WTC11 (cell line): ENCODE results near the gene TTLL10. TPM values are rescaled to one million over a fixed set of nuclear protein-coding genes. Genes with fewer than 3 reads are reported as not detected.

Source experiments
- ATAC-seq: fragments of 200-7000 bp; cut with Tn5 transposase; 2 replicates; pipeline ENCODE4 v1.10.0; 2021; ENCODE audit warnings: mild to moderate bottlenecking, moderate library complexity
- CTCF ChIA-PET: fragments of 300-600 bp; sonication (Branson Sonifier 250); formaldehyde crosslinking; loops from one replicate; lab custom pipeline; 2021; ENCODE audit warnings: antibody characterized with exemption; lab: Charles Lee
- POLR2A ChIA-PET: fragments of 350-600 bp; sonication (Branson Sonifier 250); formaldehyde crosslinking; loops from one replicate; lab custom pipeline; 2021; ENCODE audit warnings: antibody characterized with exemption; lab: Charles Lee
- DNase-seq: peaks from one replicate; pipeline ENCODE4 v3.0.0; 2021; ENCODE audit warnings: low spot score
- H3K27ac Mint-ChIP-seq: 2 replicates; pipeline ENCODE4 v1.8.0; 2021; ENCODE audit warnings: mixed read lengths
- H3K27me3 Mint-ChIP-seq: 2 replicates; pipeline ENCODE4 v1.8.0; 2021; ENCODE audit warnings: low read depth, mild to moderate bottlenecking, moderate library complexity, mixed read lengths
- H3K36me3 Mint-ChIP-seq: 2 replicates; pipeline ENCODE4 v1.8.0; 2021; ENCODE audit warnings: mixed read lengths
- H3K4me1 Mint-ChIP-seq: 2 replicates; pipeline ENCODE4 v1.8.0; 2022; ENCODE audit warnings: mixed read lengths
- H3K4me3 Mint-ChIP-seq: 2 replicates; pipeline ENCODE4 v1.8.0; 2021; ENCODE audit warnings: mild to moderate bottlenecking, moderate library complexity, mixed read lengths
- H3K9me3 Mint-ChIP-seq: 2 replicates; pipeline ENCODE4 v1.8.0; 2021; ENCODE audit warnings: mixed read lengths
- CBFB ChIP-seq: sonication (generic); formaldehyde crosslinking; IDR thresholded peaks from 2 replicates; pipeline ENCODE4 v1.8.1; 2022; ENCODE audit warnings: mild to moderate bottlenecking, low read depth, missing genetic modification reagents
- EMX1 ChIP-seq: fragments of 250-450 bp; sonication (Bioruptor Pico); IDR thresholded peaks from 2 replicates; pipeline ENCODE4 v1.8.0; 2021; ENCODE audit warnings: mild to moderate bottlenecking
- FOXP1 ChIP-seq: sonication (generic); formaldehyde crosslinking; IDR thresholded peaks from 2 replicates; pipeline ENCODE4 v1.8.0; 2022; ENCODE audit warnings: missing genetic modification reagents, mild to moderate bottlenecking, moderate library complexity, borderline replicate concordance
- JUN ChIP-seq: sonication (generic); formaldehyde crosslinking; IDR thresholded peaks from 2 replicates; pipeline ENCODE4 v1.8.0; 2023; ENCODE audit warnings: mild to moderate bottlenecking, missing genetic modification reagents
- KAT7 ChIP-seq: sonication (generic); formaldehyde crosslinking; IDR thresholded peaks from 2 replicates; pipeline ENCODE4 v1.8.1; 2023; ENCODE audit warnings: missing genetic modification reagents, mild to moderate bottlenecking, borderline replicate concordance
- NR1H2 ChIP-seq: sonication (generic); formaldehyde crosslinking; IDR thresholded peaks from 2 replicates; pipeline ENCODE4 v1.9.0; 2021; ENCODE audit warnings: mild to moderate bottlenecking, moderate library complexity, missing genetic modification reagents
- NR2C2 ChIP-seq: sonication (generic); formaldehyde crosslinking; IDR thresholded peaks from 2 replicates; pipeline ENCODE4 v1.8.0; 2022; ENCODE audit warnings: mild to moderate bottlenecking, missing genetic modification reagents
- NR3C1 ChIP-seq: sonication (generic); formaldehyde crosslinking; conservative IDR thresholded peaks from 2 replicates; pipeline ENCODE4 v1.8.1; 2023; ENCODE audit warnings: low read depth, mild to moderate bottlenecking, missing genetic modification reagents
- SP1 ChIP-seq: sonication (generic); formaldehyde crosslinking; conservative IDR thresholded peaks from 2 replicates; pipeline ENCODE4 v1.8.1; 2022; ENCODE audit warnings: missing genetic modification reagents
- TP53 ChIP-seq: sonication (generic); formaldehyde crosslinking; IDR thresholded peaks from 2 replicates; pipeline ENCODE4 v1.8.1; 2023; ENCODE audit warnings: mild to moderate bottlenecking, missing genetic modification reagents
- ZBTB21 ChIP-seq: sonication (generic); formaldehyde crosslinking; IDR thresholded peaks from 2 replicates; pipeline ENCODE4 v1.8.1; 2023; ENCODE audit warnings: mild to moderate bottlenecking, missing genetic modification reagents, borderline replicate concordance
- ZNF423 ChIP-seq: fragments of 250-450 bp; sonication (Bioruptor Pico); IDR thresholded peaks from 2 replicates; pipeline ENCODE4 v2.1.2; 2022; ENCODE audit warnings: mild to moderate bottlenecking, moderate library complexity
- ZNF671 ChIP-seq: fragments of 250-450 bp; sonication (Bioruptor Pico); IDR thresholded peaks from 2 replicates; pipeline ENCODE4 v1.8.0; 2021; ENCODE audit warnings: mild to moderate bottlenecking
- total RNA-seq: library from RNA; stranded (reverse); gene quantifications from 3 replicates; pipeline ENCODE4 v1.2.3, GENCODE V29; 2021
- TF ChIP-seq, protein P1 (sequence below): fragments of 250-450 bp; sonication (Bioruptor Pico); conservative IDR thresholded peaks from 2 replicates; pipeline ENCODE4 v1.9.0; 2021; ENCODE audit warnings: mild to moderate bottlenecking
- TF ChIP-seq, protein P2 (sequence below): sonication (generic); formaldehyde crosslinking; IDR thresholded peaks from 2 replicates; pipeline ENCODE4 v1.8.0; 2023; ENCODE audit warnings: mild to moderate bottlenecking, missing genetic modification reagents
- TF ChIP-seq, protein P3 (sequence below): sonication (generic); formaldehyde crosslinking; conservative IDR thresholded peaks from 2 replicates; pipeline ENCODE4 v1.8.1; 2022; ENCODE audit warnings: mild to moderate bottlenecking, missing genetic modification reagents
- TF ChIP-seq, protein P4 (sequence below): sonication (generic); formaldehyde crosslinking; IDR thresholded peaks from 2 replicates; pipeline ENCODE4 v1.8.1; 2023; ENCODE audit warnings: mild to moderate bottlenecking, moderate library complexity, missing genetic modification reagents
- TF ChIP-seq, protein P5 (sequence below): sonication (generic); formaldehyde crosslinking; IDR thresholded peaks from 2 replicates; pipeline ENCODE4 v1.8.1; 2023; ENCODE audit warnings: mild to moderate bottlenecking, missing genetic modification reagents, moderate library complexity
- TF ChIP-seq, protein P6 (sequence below): fragments of 250-450 bp; sonication (Bioruptor Pico); IDR thresholded peaks from 2 replicates; pipeline ENCODE4 v1.8.0; 2021; ENCODE audit warnings: mild to moderate bottlenecking
- TF ChIP-seq, protein P7 (sequence below): sonication (generic); formaldehyde crosslinking; IDR thresholded peaks from 2 replicates; pipeline ENCODE4 v1.8.0; 2022; ENCODE audit warnings: mild to moderate bottlenecking, missing genetic modification reagents
- TF ChIP-seq, protein P8 (sequence below): sonication (generic); formaldehyde crosslinking; IDR thresholded peaks from 2 replicates; pipeline ENCODE4 v1.8.1; 2023; ENCODE audit warnings: mild to moderate bottlenecking, missing genetic modification reagents

TTLL10 gene
- total RNA-seq, 1 experiment from 2014 or later: 1.1 TPM

DNA sequence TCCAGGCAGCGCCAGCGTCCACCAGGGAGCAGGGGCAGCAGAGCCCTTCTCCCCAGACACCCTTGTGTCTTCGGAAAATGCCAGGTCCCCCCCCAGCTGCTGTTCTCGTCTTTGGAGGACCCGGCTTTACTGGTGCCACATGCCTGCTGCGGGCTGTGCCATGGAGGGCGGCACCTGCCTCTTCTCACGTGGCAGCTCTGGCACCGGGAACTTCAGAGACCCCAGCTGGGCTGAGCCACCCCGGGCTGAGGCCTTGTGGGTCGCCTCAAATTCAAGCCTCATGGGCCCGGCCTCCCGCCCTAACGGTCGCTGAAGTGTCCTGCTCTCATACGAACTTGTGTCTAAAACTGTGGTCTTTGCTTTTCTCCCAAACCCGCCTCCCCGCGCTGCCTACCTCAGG, 30.8 kb upstream of the TTLL10 start (continued):
- TF ChIP-seq, protein P1, sequence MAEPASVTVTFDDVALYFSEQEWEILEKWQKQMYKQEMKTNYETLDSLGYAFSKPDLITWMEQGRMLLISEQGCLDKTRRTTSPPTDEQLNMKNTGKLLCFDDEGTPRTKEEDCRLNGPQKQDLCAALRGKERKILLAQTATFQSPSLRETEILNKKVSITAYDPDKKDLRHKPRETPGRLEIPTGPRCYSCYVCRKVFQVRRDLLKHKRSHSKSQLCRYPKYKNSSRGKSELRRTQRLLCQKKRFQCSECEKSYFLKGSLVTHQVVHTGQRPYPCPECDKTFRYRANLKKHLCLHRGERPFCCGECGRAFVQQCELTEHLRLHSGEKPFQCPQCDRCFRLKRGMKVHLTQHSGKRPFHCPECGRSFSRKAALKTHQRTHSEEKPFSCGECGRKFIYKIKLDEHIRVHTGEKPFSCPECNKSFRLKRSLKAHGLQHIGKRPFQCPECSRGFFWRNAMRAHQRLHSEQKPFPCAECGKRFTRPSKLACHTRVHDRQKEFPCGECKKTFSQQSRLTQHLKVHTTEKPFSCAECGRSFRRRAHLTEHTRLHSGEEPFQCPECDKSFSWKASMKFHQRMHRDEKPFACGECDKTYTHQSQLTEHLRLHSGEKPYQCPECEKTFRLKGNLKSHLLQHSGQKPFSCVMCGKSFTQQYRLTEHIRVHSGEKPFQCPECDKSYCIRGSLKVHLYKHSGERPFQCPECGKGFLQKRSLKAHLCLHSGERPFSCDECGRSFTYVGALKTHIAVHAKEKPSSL: no peak
- TF ChIP-seq FOXP1 (CRISPR knock-in tag): no peak
- TF ChIP-seq, protein P2, sequence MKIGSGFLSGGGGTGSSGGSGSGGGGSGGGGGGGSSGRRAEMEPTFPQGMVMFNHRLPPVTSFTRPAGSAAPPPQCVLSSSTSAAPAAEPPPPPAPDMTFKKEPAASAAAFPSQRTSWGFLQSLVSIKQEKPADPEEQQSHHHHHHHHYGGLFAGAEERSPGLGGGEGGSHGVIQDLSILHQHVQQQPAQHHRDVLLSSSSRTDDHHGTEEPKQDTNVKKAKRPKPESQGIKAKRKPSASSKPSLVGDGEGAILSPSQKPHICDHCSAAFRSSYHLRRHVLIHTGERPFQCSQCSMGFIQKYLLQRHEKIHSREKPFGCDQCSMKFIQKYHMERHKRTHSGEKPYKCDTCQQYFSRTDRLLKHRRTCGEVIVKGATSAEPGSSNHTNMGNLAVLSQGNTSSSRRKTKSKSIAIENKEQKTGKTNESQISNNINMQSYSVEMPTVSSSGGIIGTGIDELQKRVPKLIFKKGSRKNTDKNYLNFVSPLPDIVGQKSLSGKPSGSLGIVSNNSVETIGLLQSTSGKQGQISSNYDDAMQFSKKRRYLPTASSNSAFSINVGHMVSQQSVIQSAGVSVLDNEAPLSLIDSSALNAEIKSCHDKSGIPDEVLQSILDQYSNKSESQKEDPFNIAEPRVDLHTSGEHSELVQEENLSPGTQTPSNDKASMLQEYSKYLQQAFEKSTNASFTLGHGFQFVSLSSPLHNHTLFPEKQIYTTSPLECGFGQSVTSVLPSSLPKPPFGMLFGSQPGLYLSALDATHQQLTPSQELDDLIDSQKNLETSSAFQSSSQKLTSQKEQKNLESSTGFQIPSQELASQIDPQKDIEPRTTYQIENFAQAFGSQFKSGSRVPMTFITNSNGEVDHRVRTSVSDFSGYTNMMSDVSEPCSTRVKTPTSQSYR: no peak

DNA sequence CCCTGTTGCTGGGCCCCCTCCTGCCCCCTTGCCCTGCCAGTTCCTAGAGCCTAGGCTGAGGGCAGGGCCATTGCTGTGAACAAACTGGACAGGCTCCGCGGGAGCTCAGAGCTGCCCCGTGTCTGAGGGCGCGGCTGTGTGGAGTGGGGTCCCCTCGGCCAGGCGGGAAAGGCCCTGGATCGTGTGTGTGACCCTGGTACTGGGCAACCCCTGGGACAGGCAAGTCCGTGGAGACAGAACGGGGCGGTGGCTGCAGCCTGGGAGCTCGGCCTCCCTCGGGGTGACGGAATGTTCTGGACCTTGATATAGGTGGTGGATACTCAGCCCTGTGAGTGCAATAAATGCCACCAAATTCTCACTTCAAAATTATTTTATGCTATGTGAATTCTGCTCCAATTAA, 30.0 kb upstream of the TTLL10 start:
- CTCF ChIA-PET: interaction anchor here (1.4 kb wide), 1 partner anchor 30 kb away, joined by 3 read pairs; the partner anchor contains the start of gene TTLL10
- peaks cover 6% of the 10 kb centered on the region; the same call in 1 of the 2 replicates for H3K4me1 Mint-ChIP-seq
- H3K27me3 Mint-ChIP-seq: no peaks in the 10 kb centered on the region; the same call in 1 of the 2 replicates
- no peak for ATAC-seq
- POLR2A ChIA-PET: no interaction called here
- H3K27ac Mint-ChIP-seq: no peak overlapping the region
- no peaks in the 10 kb centered on the region for H3K36me3 Mint-ChIP-seq
- no peaks in the 10 kb centered on the region for H3K9me3 Mint-ChIP-seq
- DNase-seq: no peak
- H3K4me3 Mint-ChIP-seq: no peak overlapping the region
- TF ChIP-seq, protein P3, sequence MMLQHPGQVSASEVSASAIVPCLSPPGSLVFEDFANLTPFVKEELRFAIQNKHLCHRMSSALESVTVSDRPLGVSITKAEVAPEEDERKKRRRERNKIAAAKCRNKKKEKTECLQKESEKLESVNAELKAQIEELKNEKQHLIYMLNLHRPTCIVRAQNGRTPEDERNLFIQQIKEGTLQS (CRISPR knock-in tag): no peak
- TF ChIP-seq EMX1 (CRISPR knock-in tag): no peak
- TF ChIP-seq TP53: no peak
- TF ChIP-seq CBFB (CRISPR knock-in tag): no peak
- TF ChIP-seq NR1H2: no peak
- TF ChIP-seq ZBTB21 (CRISPR knock-in tag): no peak
- TF ChIP-seq JUN (CRISPR knock-in tag): no peak
- TF ChIP-seq NR2C2 (CRISPR knock-in tag): no peak
- TF ChIP-seq, protein P4, sequence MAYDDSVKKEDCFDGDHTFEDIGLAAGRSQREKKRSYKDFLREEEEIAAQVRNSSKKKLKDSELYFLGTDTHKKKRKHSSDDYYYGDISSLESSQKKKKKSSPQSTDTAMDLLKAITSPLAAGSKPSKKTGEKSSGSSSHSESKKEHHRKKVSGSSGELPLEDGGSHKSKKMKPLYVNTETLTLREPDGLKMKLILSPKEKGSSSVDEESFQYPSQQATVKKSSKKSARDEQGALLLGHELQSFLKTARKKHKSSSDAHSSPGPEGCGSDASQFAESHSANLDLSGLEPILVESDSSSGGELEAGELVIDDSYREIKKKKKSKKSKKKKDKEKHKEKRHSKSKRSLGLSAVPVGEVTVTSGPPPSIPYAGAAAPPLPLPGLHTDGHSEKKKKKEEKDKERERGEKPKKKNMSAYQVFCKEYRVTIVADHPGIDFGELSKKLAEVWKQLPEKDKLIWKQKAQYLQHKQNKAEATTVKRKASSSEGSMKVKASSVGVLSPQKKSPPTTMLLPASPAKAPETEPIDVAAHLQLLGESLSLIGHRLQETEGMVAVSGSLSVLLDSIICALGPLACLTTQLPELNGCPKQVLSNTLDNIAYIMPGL (CRISPR knock-in tag): no peak
- TF ChIP-seq NR3C1 (CRISPR knock-in tag): no peak
- TF ChIP-seq, protein P5, sequence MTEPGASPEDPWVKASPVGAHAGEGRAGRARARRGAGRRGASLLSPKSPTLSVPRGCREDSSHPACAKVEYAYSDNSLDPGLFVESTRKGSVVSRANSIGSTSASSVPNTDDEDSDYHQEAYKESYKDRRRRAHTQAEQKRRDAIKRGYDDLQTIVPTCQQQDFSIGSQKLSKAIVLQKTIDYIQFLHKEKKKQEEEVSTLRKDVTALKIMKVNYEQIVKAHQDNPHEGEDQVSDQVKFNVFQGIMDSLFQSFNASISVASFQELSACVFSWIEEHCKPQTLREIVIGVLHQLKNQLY (CRISPR knock-in tag): no peak
- TF ChIP-seq, protein P6, sequence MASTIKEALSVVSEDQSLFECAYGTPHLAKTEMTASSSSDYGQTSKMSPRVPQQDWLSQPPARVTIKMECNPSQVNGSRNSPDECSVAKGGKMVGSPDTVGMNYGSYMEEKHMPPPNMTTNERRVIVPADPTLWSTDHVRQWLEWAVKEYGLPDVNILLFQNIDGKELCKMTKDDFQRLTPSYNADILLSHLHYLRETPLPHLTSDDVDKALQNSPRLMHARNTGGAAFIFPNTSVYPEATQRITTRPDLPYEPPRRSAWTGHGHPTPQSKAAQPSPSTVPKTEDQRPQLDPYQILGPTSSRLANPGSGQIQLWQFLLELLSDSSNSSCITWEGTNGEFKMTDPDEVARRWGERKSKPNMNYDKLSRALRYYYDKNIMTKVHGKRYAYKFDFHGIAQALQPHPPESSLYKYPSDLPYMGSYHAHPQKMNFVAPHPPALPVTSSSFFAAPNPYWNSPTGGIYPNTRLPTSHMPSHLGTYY: no peak
- TF ChIP-seq ZNF423: no peak
- no peak for TF ChIP-seq KAT7 (CRISPR knock-in tag)
- no peak for TF ChIP-seq SP1 (CRISPR knock-in tag)
- TF ChIP-seq ZNF671 (CRISPR knock-in tag): no peak
- TF ChIP-seq, protein P7, sequence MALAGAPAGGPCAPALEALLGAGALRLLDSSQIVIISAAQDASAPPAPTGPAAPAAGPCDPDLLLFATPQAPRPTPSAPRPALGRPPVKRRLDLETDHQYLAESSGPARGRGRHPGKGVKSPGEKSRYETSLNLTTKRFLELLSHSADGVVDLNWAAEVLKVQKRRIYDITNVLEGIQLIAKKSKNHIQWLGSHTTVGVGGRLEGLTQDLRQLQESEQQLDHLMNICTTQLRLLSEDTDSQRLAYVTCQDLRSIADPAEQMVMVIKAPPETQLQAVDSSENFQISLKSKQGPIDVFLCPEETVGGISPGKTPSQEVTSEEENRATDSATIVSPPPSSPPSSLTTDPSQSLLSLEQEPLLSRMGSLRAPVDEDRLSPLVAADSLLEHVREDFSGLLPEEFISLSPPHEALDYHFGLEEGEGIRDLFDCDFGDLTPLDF (CRISPR knock-in tag): no peak
- TF ChIP-seq, protein P8, sequence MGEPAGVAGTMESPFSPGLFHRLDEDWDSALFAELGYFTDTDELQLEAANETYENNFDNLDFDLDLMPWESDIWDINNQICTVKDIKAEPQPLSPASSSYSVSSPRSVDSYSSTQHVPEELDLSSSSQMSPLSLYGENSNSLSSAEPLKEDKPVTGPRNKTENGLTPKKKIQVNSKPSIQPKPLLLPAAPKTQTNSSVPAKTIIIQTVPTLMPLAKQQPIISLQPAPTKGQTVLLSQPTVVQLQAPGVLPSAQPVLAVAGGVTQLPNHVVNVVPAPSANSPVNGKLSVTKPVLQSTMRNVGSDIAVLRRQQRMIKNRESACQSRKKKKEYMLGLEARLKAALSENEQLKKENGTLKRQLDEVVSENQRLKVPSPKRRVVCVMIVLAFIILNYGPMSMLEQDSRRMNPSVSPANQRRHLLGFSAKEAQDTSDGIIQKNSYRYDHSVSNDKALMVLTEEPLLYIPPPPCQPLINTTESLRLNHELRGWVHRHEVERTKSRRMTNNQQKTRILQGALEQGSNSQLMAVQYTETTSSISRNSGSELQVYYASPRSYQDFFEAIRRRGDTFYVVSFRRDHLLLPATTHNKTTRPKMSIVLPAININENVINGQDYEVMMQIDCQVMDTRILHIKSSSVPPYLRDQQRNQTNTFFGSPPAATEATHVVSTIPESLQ (CRISPR knock-in tag): no peak
